HL-60/S4 (cell line): Measurements from ENCODE around the gene KIAA1671.

Experiments
- in situ Hi-C: fragments of 300-500 bp; cut with MboI; formaldehyde crosslinking; loops from 2 replicates; pipeline ENCODE4 v1.14.3; 2022; ENCODE audit warnings: low sequenced_read_pairs

KIAA1671 gene

DNA sequence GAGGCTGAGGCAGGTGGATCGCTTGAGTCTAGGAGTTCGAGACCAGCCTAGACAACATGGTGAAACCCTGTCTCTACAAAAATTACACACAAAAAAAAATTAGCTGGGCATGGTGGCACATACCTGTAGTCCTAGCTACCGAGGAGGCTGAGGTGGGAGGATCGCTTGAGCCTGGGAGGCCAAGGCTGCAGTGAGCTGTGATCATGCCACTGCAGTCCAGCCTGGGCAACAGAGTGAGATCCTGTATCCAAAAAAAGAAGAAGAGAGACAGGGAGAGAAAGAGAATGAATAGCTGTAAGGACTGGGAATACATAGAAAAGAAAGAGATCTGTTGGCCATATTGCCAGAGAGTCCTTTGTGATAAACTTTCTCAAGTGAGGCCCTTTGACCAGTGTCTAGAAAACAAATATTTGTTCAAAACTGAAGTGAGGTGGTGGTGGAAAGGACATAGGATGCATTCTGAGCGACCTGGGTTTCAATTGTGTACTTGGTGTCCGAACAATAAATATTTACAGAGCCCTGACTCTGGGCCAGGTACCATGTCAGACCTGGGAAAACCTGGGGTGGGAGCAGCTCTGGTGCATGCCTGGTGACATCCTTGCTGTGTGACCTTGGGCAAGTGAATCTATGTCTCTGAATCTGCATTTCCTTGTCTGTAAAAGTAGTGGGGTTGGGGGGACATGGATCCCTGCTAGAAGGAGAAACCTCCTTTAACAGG is 157.5 kb downstream of the KIAA1671 start:
- in situ Hi-C loops: no loop called here

DNA sequence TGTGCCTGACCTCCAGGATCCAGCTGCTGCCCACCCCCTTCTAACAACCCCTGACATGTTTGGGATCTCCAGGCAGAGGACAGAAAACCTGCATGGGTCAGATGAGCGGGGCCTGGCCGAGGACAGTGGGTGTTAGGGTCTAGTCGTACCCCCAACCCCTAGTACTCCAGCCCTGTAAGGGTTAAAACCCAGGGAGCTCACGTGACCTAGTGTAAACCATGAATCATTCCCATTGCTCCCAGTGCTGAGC is 158.0 kb downstream of the KIAA1671 start:
- in situ Hi-C loops: no loop called here

DNA sequence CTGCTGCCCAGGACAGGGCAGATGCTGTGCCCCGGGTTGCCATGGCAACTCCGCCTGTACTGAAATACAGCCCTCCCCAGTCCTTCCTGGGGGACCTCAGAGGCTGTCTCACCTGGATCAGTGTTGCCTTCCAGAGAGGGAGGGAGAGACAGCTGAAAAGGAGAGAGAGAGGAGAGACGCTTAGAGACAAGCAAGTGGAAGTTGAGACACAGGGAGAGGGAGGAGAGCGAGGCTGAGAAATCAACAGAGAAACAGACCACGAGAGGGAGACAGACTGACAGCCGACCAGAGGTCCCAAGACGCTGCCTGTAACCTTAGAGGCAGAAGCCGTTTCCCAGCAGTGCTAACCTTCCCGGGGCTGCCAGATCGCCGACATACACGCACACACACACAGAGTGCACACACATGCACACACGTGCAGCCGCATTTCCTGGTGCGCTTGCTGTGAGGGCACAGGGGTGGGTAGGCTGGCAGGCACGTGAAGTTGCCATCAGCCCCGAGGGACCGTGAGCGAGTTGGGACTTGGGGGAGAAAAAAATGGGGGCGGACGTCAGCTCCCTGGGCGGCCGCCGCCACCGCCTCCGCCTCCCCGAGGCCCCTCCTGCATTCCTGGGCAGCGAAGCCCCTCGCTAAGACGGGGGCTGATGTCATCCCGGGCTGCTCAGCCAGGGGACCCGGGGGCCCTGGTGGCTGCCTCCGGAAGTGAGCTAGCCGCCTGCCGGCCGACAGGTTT is 158.5 kb downstream of the KIAA1671 start:
- in situ Hi-C loops: no loop called here

DNA sequence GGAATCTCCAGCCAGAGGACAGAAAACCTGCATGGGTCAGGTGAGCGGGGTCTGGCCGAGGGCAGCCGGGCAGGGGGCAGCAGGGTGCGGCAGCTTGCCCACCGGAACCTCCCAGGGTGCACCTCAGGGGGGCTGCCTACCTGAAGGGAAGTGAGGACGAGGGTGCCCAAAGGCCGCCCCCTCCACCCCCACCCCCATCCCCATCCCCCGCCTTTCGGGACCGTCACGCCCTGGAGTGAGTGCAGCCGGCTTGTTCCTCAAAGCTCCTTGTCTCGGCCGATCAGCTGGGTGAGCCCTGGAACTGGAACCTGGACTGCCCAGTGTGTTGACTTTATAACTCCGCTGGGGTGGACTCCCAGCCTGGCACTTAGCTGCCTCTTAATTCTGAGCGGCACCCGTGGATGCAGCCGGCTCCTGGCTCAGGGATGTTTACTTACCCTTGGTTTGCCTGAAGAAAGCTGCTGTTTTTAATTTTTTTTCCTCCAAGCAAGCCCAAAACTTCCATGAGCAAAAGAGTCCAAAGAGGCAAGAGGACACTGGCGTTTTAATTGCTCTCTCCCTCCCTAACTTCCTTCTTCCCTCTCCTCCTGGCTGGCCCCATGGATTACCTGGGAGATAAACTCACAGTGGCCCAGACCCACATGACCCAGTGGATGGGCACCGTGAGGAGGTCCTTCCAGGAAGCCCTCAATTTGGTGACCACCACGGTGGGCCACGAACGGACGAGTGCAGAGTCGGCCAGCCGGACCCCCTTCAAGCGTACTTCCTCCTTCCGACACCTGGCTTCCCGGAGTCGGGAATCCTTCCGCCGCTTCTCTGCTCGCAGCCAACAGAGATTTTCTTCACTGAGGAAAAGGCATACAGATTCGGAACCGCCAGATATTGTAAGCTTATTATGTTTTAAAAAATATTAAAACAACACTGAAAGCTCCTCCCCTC is 159.3 kb downstream of the KIAA1671 start:
- in situ Hi-C loops: no loop called here

DNA sequence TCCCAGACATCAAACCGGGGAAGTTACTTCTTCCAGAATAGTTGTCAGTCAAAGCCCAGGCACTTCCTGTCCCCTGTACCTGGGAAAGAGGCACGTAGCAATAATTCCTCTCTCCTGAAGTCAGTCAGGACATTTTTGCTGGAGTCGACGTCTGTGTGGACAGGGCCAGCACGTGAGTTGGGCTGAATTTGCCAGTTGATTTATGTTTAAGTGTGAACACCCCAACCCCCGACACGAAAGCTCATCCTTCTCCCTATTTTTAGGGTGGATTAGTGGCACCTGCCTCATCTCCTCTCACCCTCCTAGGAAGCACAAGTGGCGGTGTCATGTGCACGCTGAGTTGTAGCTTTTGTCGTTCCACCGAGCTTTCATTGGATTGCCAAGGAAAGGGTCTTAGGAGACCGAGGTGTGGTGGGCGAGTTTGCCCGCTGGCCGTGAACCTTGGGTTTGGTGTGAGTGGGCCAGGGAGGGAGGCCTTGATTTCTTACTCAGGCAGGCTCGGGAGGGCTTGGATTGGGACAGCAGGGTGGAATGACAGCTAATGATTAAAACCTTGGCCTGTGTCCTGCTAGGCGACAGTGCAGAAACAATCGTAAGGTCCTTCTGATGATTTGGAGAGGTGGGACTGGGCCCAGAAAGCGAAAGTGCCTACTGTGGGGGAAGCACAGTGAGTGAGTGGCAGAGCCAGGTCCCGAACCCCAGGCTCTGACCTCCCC is 160.2 kb downstream of the KIAA1671 start:
- in situ Hi-C loops: no loop called here

DNA sequence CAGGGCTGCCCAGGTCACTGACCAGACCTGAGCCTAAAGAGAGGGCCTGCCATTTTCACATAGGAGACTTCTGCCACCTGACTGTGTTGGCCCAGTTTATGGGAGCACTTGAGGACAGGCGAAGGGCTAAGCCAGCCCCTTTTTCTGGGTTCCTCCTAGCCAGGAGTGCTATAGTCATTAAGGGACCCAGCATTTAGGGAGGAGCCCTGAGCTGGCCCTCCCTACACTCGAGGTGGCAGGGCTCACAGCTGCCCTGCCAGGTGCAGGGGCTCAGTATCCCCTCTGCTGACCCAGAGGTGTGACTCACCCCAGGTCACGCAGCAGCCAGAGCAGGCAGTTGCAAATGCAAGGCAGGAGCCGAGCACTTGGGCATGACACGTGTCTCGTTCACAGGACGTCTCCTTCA is 160.8 kb downstream of the KIAA1671 start:
- in situ Hi-C loops: no loop called here

DNA sequence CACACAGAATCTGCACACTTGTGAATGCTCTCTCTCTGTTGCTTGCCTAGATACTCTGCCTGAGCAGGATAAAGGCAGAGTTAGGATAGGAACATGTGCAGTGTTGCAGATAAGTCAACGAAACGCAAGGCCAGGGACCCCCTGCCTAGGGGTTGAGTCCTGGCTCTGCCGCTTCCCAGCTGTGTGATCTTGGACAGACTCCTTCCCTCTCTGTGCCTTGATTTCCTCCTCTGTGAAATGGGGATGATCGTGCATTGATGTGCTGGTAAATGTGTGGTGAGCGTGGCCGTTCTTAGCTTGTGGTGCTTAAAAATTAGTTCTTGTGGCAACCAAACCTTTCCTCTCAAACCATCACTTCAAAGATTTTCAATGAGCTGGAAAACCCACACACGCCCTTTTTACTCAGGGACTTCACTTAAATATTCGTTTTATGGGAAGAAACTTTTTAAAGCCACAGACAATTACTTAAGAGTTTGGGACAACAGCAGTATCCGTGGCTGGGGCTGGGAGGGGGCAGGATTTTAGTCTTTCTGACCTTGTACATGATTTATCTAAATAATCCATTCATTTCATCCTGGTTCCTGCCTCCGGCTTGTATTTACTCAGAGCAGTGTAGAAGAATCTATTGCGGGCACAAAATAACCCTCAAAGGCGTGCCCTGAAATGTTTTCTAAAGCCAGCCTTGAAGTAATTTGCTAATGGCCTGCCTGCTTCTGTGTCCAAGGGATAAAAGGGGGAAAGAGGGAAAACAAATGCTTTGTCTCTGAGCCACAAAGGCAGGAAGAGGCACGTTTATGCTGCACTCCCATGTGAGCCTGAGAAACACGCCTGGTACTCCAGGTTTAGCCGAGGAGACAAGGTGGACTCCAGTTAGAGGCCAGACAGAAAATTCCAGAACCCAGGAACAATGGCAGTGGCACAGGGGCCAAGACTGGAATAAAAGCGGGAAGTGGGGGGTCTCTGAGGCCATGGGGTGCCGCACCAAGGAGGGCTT is 162.2 kb downstream of the KIAA1671 start:
- in situ Hi-C loops: no loop called here

DNA sequence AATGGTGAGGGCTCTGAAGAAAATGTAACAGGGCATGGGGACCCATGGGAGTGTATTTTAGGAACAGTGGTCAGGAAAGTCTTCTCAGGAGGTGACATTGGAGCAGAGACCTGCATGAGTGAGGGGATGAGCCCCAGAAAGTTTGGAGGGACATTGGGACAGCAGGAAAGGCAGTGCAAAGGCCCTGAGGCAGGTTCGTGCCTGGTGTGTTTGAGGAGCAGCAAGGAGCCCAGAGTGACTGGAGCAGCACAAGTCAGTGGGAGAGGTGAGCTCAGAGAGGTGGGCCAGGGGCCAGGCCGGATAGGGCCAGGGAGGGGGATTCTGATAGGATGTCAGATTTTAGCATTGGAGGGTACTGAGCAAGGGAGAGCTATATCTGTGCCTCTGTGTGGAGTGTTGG is 167.1 kb downstream of the KIAA1671 start:
- in situ Hi-C loops: no loop called here

DNA sequence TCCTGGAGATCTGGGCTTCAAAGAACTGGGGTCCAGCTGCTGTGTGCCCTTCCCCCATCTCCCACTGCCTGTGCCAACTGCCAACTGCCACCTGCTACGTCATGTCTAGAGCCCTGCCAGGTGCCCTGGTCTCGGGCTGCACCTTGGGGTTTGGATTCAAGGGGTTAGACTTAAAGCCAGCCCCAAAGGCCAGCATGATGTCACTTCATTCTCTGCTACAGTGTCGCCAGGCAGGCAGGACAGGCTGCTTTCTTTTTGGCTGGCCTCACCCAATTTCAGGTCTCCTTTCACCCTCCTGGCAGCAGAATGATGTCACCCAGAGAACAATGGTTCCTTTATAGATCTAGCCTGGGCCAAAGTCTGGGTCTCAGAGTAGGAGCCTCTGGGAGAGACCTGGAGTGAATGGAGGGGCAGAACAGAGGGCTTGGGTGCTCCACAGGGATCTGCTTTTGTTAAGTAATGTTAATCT is 167.6 kb downstream of the KIAA1671 start:
- in situ Hi-C loops: no loop called here

DNA sequence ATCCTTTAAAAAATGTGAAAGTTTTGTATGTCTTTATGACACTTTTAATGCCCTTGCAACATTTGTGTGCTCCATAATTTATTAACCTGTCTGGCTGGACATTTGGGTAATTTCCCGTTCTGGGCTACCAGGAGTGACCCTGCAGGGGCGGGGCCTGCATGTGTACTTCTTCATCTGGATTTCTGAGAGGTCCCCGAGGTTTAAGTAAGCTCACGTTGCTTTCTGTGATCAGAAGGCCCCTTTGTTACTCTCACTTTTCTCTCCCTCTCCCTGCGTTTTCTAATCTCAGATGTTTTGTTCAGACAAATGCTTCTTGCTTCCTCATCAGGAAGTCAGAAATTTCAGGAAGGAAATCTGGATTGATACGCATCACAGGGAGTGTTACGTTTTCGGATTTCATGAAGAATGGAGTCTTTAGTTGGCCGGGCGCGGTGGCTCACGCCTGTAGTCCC is 168.3 kb downstream of the KIAA1671 start:
- in situ Hi-C loops: no loop called here

DNA sequence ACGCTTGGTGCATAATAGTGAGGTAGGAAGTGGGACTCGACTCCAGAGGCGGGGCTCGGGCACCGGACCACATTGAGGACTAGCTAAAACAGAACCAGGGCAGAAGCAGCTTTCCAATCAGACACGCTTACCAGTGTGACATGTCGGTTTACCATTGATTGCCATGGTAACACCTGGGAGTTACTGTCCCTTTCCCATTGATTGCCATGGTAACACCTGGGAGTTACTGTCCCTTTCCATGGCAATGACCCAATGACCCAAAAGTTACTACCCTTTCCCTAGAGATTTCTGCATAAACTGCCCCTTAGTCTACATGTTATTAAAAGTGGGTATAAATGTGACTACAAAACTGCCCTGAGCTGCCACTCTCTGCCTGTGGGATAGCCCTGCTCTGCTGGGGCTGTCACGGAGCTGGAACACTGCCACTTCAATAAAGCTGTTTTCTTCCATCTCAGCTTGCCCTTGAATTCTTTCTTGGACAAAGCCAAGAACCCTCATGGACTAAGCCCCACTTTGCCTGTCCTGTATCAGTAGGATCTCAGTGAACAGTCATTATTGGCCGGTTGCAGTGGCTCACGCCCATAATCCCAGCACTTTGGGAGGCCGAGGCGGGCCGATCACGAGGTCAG is 169.7 kb downstream of the KIAA1671 start:
- in situ Hi-C loops: no loop called here

DNA sequence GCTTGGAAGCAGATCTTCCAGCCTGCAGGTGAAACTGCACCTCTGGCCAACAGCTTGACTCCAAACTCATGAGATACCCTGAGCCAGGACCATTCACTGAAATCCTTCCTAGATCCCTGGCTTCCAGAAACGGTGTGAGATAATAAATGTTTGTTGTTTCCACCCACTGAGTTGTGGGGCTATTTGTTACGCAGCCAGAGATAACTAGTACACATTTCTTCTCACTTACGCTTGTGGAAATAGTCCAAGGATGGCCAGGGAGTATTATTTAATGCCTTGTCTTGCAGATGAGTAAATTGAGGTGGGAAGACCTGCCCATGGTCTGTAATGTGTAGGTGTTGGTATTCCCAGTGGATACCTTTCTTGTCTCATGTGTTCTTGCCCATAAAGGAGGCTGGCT is 171.2 kb downstream of the KIAA1671 start:
- in situ Hi-C loops: no loop called here

DNA sequence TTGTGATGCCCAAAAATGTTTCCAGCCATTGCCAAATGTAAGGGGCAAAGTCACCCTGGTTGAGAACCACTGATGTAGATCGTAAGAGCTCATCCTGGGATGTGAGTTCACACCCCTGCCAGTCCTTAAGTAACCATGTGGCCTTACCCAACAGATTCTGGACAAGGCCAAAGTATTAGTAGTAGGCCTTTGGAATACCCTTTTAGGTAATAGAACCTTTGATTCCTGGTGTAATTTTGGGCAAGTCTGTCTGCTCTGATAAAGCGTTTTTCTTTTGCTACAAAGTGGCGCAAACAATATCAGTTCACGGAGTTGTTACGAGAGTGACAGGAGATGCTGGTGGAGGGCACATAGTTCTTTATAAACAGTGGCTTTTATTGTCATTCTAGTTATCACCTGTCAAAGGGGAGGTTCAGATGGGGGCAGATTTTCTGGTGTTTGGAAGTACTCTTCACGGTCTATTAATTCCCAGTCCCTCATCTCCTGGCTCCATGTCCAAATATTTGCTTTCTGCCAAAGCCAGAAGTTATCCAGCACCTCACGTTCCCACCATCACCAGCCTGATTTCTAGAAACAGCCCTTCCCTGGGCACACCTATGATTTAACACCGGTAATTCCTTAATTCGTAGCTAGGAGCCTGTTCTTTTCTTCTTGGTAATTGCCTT is 173.3 kb downstream of the KIAA1671 start:
- in situ Hi-C loops: no loop called here

DNA sequence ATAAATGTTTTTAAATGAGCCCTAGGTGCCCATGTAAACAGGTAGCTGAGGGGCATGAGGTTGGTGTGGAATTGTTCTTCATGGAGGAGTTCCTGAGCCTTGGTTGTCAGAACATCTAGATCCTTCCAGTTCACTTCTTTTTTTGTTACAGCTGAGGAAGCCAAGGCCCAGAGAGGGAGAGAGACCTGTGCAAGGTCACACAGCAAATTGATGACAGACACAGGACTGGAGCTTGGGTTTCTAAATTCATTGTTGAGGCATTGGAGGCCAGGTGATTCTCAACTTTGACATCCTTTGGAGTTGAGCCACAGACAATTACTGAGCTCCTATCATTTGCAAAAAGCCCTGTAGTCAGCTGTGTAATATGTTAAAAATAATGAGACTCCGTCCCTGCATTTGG is 174.0 kb downstream of the KIAA1671 start:
- in situ Hi-C loops: no loop called here

DNA sequence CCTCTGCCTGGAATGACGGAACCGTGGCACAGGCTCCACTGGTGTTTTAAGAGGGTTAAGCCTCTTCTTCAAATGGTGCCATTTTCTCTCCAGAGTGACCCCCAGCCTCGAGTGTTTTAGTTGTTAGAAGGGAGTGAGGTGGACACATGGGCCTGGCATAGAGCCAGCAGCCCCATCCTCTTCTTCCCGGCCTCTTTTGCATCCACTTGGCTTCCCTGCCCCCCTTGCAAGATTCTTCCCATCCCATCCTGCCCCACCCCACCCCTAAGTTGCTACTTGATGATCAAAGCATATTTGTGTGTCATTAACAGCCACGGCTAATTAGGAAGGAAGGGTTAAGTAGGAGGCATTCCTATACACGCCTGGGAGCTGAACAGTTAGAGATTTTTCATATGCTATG is 174.8 kb downstream of the KIAA1671 start:
- in situ Hi-C loops: no loop called here

DNA sequence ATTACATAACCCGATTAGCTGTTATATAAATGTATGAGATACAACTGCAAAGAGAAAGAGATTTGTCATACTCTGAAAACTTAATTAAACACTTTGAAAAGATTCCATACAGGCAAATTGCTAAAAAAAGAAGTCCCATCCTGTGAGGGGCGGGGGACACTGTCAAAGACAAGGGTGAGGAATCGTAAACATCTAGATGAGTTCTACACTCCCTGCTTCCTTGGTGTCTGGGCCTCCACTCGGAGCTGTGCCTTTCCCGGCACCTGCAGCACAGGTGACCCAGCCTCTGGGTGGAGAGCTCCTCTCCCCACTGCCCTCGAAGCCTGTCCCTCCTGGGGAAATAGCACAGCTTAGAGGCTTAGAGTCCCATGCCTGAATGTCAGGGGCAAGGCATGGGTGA is 177.9 kb downstream of the KIAA1671 start:
- in situ Hi-C loops: no loop called here

DNA sequence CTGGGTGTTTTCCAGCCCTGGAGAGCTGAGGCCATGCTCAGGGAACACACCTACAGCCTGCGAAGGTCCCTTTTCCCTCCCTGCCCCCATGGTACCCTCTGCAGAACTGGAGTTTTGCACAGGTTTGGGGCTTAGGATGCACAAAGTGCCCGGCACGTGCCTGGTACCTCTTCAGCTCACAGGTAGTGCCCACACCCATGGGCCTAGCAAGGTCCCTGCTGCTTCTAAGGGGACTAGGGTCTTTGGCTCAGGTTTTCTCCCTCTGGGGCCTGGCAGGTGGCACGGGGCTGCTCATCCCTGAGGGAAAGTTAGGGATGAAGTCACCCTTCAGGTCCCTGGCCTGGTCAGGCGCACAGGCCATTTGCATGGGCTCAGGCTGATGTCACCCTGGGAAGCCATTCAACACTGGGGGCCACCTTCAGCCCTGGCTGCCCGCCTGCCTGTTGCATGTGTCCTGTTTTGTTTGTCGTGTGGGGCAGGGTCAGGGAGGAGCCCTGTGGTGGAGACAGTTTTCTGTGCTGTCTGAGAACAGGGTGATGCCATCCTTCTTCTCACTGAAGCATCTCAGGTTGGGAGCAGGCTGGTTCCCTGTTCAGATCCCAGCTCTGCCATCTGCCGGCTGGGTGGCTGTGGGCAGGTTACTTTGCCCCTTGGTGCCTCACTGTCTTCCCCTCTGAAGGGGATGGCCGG is 178.8 kb downstream of the KIAA1671 start:
- in situ Hi-C loops: no loop called here

DNA sequence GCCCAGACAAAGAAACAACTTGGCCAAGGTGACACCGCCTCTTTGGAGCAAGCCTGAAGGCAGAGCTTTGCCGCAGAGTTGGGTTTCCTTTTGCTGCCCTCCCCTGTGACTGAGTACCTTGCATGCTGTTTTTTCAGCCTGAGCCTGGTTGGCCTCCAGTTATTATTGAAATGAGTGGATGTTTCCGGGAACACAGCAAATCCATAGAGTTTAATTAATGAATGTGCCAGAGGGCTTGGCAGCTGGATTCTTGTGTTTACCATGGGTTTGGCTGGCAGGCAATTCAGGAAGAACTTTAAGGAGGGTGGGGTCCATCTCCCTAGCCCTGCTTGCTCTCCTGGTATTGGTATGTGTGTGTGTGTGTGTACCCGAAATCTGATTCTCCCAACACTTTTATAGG is 181.5 kb downstream of the KIAA1671 start:
- in situ Hi-C loops: no loop called here
